ENCODE measurements around the gene TMX1.

DNA sequence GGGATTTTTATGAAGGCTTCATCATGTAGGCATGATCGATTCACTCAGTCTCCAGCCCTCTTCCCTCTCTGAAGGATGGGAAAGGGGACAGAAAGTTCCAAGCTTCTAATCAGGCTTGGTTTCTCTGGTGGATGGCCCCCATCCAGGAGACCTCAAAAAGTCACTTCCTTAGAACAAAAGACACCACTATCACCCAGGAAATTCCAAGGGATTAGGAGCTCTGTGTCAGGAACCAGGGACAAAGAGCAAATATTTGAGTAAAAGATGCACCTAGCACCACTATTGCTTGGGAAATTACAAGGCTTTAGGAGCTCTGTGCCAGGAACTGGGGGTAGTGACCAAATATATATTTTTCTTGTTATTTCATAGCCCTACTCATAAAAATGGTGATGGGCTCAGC is 33.6 kb upstream of the TMX1 start:
- TF ChIP-seq, protein P1, sequence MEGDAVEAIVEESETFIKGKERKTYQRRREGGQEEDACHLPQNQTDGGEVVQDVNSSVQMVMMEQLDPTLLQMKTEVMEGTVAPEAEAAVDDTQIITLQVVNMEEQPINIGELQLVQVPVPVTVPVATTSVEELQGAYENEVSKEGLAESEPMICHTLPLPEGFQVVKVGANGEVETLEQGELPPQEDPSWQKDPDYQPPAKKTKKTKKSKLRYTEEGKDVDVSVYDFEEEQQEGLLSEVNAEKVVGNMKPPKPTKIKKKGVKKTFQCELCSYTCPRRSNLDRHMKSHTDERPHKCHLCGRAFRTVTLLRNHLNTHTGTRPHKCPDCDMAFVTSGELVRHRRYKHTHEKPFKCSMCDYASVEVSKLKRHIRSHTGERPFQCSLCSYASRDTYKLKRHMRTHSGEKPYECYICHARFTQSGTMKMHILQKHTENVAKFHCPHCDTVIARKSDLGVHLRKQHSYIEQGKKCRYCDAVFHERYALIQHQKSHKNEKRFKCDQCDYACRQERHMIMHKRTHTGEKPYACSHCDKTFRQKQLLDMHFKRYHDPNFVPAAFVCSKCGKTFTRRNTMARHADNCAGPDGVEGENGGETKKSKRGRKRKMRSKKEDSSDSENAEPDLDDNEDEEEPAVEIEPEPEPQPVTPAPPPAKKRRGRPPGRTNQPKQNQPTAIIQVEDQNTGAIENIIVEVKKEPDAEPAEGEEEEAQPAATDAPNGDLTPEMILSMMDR (IDR thresholded peaks at IDR 0.05): no peak
- no peak for TF ChIP-seq POLR2AphosphoS5 (IDR thresholded peaks at IDR 0.05)
- no peak for TF ChIP-seq POLR2A (IDR thresholded peaks at IDR 0.05)
